MG63 (cell line): ENCODE results near the gene NUAK2. TPM values are rescaled to one million over a fixed set of nuclear protein-coding genes. Genes with fewer than 3 reads are reported as not detected.
"Not testable (repeated sequence)": the region's sequence is repeated elsewhere in the genome, so short reads cannot be mapped to it uniquely, and the experiment has no call there.

Experiments
- DNase-seq: peaks from one replicate; pipeline ENCODE4 v3.0.0-alpha.2; 2020
- H3K27me3 ChIP-seq: fragments of 250-450 bp; sonication (Bioruptor Pico); 2 replicates; pipeline ENCODE4 v1.5.1; 2020; ENCODE audit warnings: mild to moderate bottlenecking, moderate library complexity
- H3K36me3 ChIP-seq: fragments of 250-450 bp; sonication (Bioruptor Pico); 2 replicates; pipeline ENCODE4 v1.5.1; 2020; ENCODE audit warnings: mild to moderate bottlenecking, moderate library complexity
- H3K4me3 ChIP-seq: fragments of 250-450 bp; sonication (Bioruptor Pico); 2 replicates; pipeline ENCODE4 v1.5.1; 2020; ENCODE audit warnings: mild to moderate bottlenecking, moderate library complexity
- H3K9me3 ChIP-seq: fragments of 250-450 bp; sonication (Bioruptor Pico); 2 replicates; pipeline ENCODE4 v1.5.1; 2020; ENCODE audit warnings: mild to moderate bottlenecking, moderate library complexity
- total RNA-seq: library from RNA; depleted of rRNA; stranded (reverse); fragments of >200 nt; shearing (Covaris generic); gene quantifications from 2 replicates; pipeline ENCODE4 v1.2.3, GENCODE V29; 2014; ENCODE audit warnings: low replicate concordance; rRNA removed

The NUAK2 gene
- total RNA-seq: 0.27 and 2.4 TPM in 2 replicates

DNA sequence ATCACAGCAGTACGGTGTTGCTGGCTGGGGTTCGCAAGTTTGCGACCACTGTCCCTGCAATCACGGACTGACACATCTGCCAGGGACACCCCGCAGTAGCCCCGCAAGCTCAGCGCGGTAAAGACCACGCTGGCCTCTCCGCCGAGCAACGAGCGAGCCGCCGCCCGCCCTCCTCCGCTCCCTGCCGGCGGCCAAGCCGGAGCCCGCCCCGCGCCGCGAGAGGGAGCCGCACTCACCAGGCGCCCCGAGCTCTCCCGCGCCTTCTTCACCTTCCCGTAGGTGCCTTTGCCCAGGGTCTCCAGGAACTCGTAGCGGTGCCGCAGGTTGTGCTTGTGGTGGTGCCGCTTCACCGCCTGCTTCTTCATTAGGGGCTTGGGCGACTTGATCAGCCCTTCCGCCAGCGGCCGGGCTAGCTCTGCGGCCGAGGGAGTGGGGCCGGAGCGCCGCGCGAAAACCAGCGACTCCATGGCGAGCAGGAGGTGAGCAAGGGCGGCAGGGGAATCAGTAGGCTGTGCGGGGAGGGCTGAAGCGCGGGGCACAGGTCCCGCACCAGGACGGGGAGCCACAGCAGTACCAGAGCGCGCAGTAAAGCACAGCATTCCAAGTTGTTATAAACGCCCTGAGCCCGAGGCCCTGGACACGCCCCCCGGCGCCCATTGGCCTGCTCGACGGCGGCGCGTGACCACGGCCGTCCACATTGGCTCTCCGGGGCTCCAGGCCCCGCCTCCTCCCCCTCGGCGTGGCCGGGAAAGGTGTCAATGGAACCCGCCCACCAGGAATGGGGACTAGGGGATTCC lies at the start of gene NUAK2:
NUAK2 (minus strand) TSS at position 584 of the 797 bp plus-strand sequence; CDS start at position 467, 117 bp downstream.
- no peaks in the 10 kb centered on the region for H3K9me3 ChIP-seq
- no peaks in the 10 kb centered on the region for H3K36me3 ChIP-seq
- H3K4me3 ChIP-seq: peak within 1 kb of the TSS; percentile 67
- DNase-seq: peak; percentile 93
- H3K27me3 ChIP-seq: no peaks in the 10 kb centered on the region

DNA sequence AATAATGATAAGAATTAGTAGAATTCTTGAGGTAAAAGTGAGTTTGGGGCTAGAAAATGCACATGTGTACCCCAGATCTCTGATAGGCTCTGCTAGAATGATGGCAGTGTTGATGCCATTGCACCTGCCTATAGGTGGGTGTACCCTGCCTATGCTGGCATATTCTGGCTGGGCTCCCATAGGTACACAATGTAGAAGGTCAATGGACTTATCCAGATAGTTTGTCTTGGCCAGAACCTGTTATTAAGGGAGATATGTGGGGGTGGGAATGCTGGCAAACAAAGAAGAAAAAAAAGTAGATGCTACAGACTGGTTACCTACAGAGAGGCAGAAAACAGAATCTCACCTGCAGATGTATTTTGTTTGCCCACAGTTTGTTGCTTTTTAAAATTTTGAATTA lies 49.2 kb upstream of the NUAK2 start:
- Histone ChIP-seq H3K36me3 (no peaks in the 10 kb centered on the region), H3K27me3 (no peaks in the 10 kb centered on the region), H3K4me3 (no peak overlapping the region), H3K9me3 (no peaks in the 10 kb centered on the region)
- no peak for DNase-seq

DNA sequence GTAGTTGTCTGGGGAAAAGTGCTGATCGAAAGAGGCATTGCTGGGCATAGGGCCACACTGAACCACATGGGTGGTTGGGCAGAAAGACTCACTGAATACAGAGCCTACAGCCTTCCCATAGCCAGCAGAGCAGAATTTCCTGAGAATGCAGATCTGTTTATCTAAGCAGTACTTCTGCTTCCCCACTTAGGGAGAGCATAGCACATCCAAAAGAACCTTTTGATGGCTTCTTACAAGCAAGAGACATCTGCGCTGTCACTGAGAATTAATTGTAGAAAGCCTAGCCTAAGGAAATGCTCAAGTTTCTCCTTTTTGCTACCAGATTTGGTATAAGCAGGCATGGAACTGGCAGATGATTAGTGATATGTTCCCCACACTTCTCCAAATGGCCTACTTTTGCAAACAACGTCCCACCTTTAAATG lies 48.2 kb upstream of the NUAK2 start:
- H3K9me3 ChIP-seq: no peaks in the 10 kb centered on the region
- DNase-seq: no peak
- H3K27me3 ChIP-seq: no peaks in the 10 kb centered on the region
- H3K4me3 ChIP-seq: no peak overlapping the region
- H3K36me3 ChIP-seq: no peaks in the 10 kb centered on the region

DNA sequence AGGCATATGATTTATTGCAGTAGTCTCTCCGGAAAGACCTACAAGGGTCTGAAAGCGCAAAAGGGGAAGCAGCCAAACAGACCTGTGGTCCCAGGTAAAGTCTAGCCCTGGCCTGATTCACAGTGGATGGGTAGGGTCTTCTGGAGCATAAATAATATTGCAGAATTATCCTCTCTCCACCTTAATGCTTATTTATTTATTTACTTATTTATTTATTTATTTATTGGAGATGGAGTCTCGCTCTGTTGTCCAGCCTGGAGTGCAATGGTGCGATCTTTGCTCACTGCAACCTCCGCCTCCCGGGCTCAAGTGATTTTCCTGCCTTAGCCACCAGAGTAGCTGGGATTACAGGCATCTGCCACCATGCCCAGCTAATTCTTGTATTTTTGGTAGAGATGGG lies 46.9 kb upstream of the NUAK2 start:
- H3K27me3 ChIP-seq: no peaks in the 10 kb centered on the region
- DNase-seq: no peak

DNA sequence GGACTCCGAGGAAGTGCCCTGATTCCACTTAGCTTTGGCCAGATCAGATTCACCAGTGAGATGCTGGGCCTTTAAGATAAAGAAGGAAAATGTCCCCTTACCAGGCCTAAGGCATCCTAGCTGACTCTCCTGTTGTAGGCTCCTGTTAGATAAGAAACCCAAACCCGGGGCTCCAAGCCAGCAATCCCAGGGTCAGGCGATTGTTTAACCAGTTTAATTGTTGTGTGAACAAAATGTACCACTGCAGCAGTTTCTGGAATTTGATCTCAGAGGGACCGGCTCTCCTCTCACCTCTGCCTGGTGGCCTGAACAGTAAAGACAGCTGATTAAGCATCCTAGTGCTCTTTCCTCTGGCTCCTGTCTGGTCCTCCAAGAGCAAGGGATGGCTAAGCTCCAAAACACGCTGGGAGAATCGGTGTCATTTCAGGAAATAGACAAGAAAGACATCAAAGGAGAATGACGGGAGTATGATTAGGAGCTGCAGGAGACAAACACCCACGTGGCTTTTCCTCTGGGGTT lies 44.5 kb upstream of the NUAK2 start:
- H3K36me3 ChIP-seq: no peaks in the 10 kb centered on the region
- no peak overlapping the region for H3K4me3 ChIP-seq
- DNase-seq: no peak
- H3K27me3 ChIP-seq: no peaks in the 10 kb centered on the region
- no peaks in the 10 kb centered on the region for H3K9me3 ChIP-seq

More for the DNA sequence above, 46.9 kb upstream of the NUAK2 start:
- H3K9me3 ChIP-seq: no peaks in the 10 kb centered on the region
- H3K36me3 ChIP-seq: no peaks in the 10 kb centered on the region
- H3K4me3 ChIP-seq: no peak overlapping the region

DNA sequence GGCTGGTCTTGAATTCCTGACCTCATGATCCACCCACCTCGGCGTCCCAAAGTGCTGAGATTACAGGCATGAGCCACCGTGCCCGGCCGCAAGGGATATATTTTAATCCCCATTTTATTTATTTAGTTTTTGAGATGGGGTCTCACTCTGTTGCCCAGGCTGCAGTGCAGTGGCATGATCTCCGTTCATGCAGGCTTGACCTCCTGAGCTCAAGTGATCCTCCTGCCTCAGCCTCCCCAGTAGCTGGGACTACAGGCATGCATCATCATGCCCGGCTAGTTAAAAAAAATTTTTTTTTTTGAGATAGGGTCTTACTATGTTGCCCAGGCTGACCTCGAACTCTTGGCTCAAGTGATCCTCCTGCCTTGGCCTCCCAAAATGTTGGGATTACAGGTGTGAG lies 43.5 kb upstream of the NUAK2 start:
- not testable (repeated sequence) for DNase-seq, H3K9me3 ChIP-seq, H3K27me3 ChIP-seq, H3K4me3 ChIP-seq, H3K36me3 ChIP-seq

DNA sequence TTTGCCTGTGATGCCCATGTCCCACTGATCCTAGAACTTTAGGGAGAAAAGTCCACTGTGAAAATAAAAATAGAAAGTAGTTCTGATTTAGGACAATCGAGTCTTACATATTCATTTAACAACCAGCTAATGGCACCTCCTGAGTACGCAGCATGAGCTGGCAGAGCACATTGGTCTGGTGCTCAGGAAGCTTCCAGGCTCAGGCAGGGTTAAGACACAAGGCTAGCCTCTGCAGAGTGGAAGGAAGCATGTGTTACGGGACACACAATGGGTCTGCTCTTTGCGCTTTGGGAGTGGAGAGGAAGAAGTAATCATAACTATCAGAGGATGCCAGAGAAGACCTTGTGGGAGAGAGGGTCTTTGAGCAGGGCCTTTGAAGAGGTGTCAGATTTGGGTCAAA lies 39.3 kb upstream of the NUAK2 start:
- DNase-seq: no peak
- H3K4me3 ChIP-seq: no peak overlapping the region
- H3K27me3 ChIP-seq: no peaks in the 10 kb centered on the region
- H3K9me3 ChIP-seq: no peaks in the 10 kb centered on the region
- H3K36me3 ChIP-seq: no peaks in the 10 kb centered on the region

DNA sequence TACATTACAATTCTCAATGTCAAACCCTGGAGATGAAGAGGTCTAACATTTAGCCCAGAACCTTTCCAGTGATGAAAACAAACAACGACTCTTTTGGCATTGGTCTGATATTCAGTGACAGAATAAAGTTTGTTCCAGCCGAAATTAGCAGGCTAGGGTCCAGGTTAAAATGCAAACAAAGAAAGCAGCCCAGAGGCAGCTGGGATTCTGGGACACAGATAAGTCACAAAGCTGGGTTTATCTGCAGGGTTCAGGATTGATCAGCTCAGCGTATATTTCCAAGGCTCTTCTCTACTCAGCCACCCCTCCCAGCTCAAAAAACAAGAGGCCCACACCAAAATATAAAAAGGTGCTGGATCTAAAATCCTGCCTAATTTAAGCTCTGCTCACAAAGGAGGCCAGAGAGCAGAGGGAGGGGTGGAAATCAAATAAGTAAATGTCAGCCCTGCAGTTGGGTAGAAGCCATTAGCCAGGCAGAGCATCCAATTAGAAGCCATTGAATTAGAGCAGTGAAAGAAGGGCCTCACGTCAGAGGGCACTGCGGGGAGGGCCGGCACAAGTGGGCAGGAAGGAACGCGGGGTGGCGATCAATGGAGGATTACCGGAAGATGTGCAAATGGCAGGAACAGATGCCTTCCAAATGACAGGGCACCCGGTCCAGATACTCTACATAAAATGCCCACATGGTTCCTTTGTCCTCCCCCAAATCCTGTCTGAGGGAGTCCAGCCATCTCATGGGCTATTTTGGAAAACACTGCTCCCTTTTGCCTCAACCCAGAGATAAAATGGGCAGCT lies 38.4 kb upstream of the NUAK2 start:
- Histone ChIP-seq H3K4me3 (no peak overlapping the region), H3K36me3 (no peaks in the 10 kb centered on the region), H3K9me3 (no peaks in the 10 kb centered on the region), H3K27me3 (no peaks in the 10 kb centered on the region)
- DNase-seq: no peak

DNA sequence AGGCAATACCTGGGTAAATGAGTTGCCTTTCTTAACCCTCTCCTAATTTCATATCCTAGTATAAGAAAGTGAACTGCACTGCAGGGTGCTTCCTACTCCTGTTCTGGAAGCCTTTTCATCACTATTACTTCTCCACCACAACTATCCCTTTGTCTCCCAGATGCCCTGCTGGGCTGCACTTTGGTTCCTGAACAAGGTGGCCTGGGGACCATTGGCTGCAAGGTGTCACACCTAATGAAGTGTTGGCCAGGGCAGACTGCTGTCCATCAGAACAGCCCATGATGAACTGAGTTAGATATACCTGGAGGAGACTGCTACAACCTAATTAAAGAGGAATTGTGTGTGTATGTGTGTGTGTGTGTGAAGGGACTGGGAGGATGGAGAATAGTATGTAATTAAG lies 37.0 kb upstream of the NUAK2 start:
- Histone ChIP-seq H3K9me3 (no peaks in the 10 kb centered on the region), H3K36me3 (no peaks in the 10 kb centered on the region), H3K27me3 (no peaks in the 10 kb centered on the region), H3K4me3 (no peak overlapping the region)
- no peak for DNase-seq

DNA sequence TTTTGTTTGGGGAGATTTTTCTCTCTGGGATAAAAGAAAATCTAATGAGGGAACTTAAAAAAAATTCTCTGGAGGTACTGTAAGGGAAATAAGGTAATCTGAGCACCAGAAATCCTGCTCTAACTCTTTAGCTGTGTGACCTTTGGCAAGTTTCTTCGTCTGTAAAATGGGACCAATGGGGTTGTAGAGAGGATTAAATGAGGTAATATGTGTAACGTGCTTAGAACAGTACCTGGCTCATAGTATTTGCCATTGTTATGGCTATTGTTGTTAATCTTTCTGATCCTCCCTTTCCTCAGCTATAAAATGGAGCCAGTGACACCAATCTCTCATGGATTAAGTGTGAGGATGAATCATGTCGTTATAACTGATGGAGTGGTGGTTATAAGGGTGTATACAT lies 36.0 kb upstream of the NUAK2 start:
- no peaks in the 10 kb centered on the region for H3K27me3 ChIP-seq
- no peaks in the 10 kb centered on the region for H3K9me3 ChIP-seq
- no peak overlapping the region for H3K4me3 ChIP-seq
- no peak for DNase-seq
- H3K36me3 ChIP-seq: no peaks in the 10 kb centered on the region

DNA sequence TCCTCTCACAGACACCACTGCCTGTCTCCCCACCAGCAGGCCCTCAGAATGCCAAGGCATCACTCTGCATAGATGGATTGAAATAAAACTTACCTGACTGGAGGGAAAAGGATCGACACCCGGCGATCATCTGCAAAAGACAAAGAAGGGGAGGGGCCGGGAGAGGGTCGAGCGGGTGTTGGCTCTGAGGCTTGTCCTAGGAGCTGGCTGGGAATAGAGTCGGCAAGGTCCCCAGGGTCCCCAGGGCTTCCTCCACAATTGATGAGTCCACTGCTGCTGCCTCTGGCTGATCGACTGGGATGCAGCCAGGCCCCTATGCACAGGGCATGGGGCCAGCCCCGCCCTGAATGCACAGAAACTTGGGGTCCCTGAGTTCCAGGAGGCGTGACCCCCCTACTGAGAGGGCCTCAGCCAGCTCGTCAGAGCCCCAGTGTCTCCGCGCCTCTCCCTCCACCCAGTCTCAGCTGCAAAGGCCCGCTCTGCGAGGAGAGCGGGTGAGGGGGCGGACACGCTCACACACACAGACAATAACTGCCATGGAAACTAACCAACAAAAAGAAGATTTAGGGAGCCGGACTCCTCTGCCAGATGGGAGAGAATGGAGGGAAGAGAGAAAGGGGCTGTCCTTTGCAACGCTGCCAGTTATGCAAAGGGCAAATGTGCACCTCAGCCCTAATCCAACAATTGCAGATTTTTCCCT lies 35.0 kb upstream of the NUAK2 start, which contains the start of gene KLHDC8A:
KLHDC8A (minus strand) TSS at position 483 of the 700 bp plus-strand sequence. CDS start 13,318 bp downstream, outside the sequence.
- H3K27me3 ChIP-seq: no peaks in the 10 kb centered on the region
- H3K4me3 ChIP-seq: no peak within 1 kb of the TSS
- no peaks in the 10 kb centered on the region for H3K9me3 ChIP-seq
- DNase-seq: no peak
- H3K36me3 ChIP-seq: no peaks in the 10 kb centered on the region

DNA sequence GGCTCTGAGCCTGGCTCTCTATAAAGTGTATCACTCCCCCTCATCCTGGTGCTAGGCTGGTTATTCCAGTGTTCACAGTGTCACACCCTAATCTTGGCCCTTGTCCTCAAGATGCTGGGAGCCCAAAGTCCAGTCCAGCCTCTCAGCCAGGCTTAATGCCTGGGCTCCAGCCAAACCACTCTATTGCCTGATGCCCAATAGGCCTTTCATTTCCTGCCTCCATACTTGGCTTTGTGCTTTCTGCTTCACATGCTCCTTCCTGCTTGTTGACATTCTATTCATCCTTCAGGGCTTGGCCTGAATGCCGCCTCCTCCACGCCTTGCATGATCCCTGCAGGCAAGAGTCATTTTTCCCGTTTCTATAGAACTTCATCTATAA lies 33.5 kb upstream of the NUAK2 start:
- H3K4me3 ChIP-seq: no peak overlapping the region
- H3K36me3 ChIP-seq: no peaks in the 10 kb centered on the region
- no peaks in the 10 kb centered on the region for H3K27me3 ChIP-seq
- DNase-seq: peak; percentile 97
- H3K9me3 ChIP-seq: no peaks in the 10 kb centered on the region

DNA sequence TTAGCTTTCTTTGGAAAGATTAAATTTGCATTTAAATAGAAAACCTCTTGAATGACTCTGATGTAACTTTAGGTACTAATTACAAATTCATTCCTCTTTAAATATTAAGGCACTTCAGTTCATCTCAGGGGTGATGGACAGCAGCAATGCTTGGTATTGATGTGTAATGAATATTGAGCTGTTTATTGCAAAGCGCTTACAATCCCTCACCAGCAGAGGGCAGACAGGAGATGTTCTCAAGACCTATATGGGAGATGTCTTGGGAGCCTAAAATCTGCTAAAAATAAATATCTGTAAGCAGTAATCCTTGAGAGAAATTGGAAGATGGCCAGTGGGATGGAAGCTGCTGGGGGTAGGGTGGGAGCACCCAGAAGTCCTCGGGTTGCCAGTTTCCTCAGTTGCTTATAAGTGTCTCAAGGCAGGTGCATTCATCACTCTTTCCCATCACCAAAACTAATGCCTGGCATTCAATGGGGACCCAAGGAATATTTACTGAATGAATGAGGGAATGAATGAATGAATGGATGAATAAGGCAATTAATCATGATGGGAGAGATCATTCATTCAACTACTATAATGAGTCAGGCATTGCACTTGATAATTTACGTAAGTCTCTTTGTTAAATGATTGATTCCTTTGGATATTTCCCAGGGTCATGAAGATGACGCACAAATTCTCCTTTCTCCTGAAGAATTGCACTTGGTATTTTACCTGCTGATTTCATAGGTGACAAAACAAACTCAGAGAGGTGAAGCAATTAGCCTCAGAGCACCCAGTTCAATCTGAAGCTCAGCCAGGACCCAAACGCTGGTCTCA lies 32.9 kb upstream of the NUAK2 start:
- Histone ChIP-seq H3K4me3 (no peak overlapping the region), H3K27me3 (no peaks in the 10 kb centered on the region), H3K36me3 (no peaks in the 10 kb centered on the region), H3K9me3 (no peaks in the 10 kb centered on the region)
- peak; percentile 55 for DNase-seq

DNA sequence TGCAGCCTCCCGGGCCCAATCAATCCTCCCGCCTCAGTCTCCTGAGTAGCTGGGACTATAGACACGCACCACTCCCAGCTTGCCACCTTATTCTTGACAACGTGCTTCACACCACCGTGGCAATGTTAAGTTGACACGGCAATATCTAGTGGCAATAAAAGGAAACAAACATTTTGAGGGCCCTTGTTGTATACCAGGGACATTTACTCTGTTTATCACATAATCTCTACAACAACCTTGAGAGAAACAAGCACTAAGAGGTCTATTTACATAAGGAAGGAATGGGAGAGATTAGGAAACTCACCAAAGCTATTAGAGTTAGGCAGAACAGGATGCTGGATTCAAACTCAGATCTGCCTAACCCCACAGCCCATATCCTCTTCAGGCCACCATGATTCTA lies 32.1 kb upstream of the NUAK2 start:
- Histone ChIP-seq H3K9me3 (no peaks in the 10 kb centered on the region), H3K4me3 (no peak overlapping the region), H3K27me3 (no peaks in the 10 kb centered on the region), H3K36me3 (no peaks in the 10 kb centered on the region)
- DNase-seq: no peak

DNA sequence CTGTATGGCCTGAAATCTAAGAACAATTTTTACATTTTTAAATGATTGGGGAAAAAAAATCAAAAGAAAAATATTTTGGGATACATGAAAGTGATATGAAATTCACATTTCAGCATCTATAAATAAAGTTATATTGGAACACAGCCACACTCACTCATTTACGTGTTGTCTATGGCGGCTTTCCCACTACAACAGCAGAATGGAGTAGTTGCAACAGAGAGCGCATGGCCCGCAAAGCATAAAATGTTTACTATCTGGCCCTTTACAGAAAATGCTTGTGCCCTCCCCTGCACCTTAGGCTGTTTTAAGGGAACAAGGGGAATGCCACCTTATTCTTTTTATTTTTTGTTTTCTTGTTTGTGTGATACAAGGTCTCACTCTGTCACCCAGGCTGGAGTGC lies 31.6 kb upstream of the NUAK2 start:
- Histone ChIP-seq H3K36me3 (no peaks in the 10 kb centered on the region), H3K4me3 (no peak overlapping the region), H3K27me3 (no peaks in the 10 kb centered on the region), H3K9me3 (no peaks in the 10 kb centered on the region)
- DNase-seq: no peak
